GM10266 (cell line): ENCODE measurements around the gene HBQ1.

Experiments
- DNase-seq: peaks from one replicate; pipeline ENCODE4 v3.0.0; 2012; ENCODE audit errors: extremely low spot score
- CTCF ChIP-seq: IDR thresholded peaks from 2 replicates; pipeline ENCODE4 v1.5.1; 2012; ENCODE audit warnings: mild to moderate bottlenecking, low read depth; ENCODE audit not compliant: control insufficient read depth, insufficient read depth; ENCODE audit errors: missing control alignments

HBQ1 gene

GRCh38 chr16:185213-185612 lies 5.0 kb downstream of the HBQ1 start:
- DNase-seq, result no peak
- no peak for TF ChIP-seq CTCF

GRCh38 chr16:185691-186090 lies 5.4 kb downstream of the HBQ1 start:
- TF ChIP-seq CTCF, result no peak
- DNase-seq, result no peak

GRCh38 chr16:187330-187729 lies 7.1 kb downstream of the HBQ1 start:
- no peak for DNase-seq
- no peak for TF ChIP-seq CTCF

GRCh38 chr16:188674-189073 lies 8.4 kb downstream of the HBQ1 start:
- no peak for TF ChIP-seq CTCF
- no peak for DNase-seq

- no peak for TF ChIP-seq CTCF
- DNase-seq, result no peak
These were observed 9.4 kb downstream of the HBQ1 start for GRCh38 chr16:189604-190186.

GRCh38 chr16:191831-192230 lies 11.6 kb downstream of the HBQ1 start:
- TF ChIP-seq CTCF, result no peak
- no peak for DNase-seq

- DNase-seq, result no peak
These were observed 12.4 kb downstream of the HBQ1 start for GRCh38 chr16:192686-193085.

More at GRCh38 chr16:192686-193085, 12.4 kb downstream of the HBQ1 start:
- no peak for TF ChIP-seq CTCF
